ENCODE results near the gene ACSBG1.

GRCh38 chr15:78272776-78273175, 38.4 kb upstream of the ACSBG1 start:
- TF ChIP-seq POLR2A (IDR thresholded peaks at IDR 0.05) (no peak), CTCF (IDR thresholded peaks at IDR 0.05) (no peak)
